ENCODE measurements around the gene OSMR. TPM values are rescaled to one million over a fixed set of nuclear protein-coding genes. Genes with fewer than 3 reads are reported as not detected.

The OSMR gene
- 77.4 and 86.6 TPM in 2 replicates for total RNA-seq

GRCh38 chr5:38845526-38846378 is at the start of gene OSMR:
TSS of gene OSMR (plus strand) at chr5:38846012. CDS start at chr5:38869045, 23,033 bp downstream.

Other genes starting within 250 kb of the OSMR start
- gene RICTOR, start 228.4 kb downstream of the OSMR start, total RNA-seq, result 19.9 and 24.4 TPM in 2 replicates

Data from smooth muscle cell of bladder (primary cell).